Endothelial cell of umbilical vein (primary cell): ENCODE measurements around the gene FAM227B. TPM values are rescaled to one million over a fixed set of nuclear protein-coding genes. Genes with fewer than 3 reads are reported as not detected.

Experiments
- BruUV-seq: library from RNA; stranded (reverse); fragments of 400-500 nt; replicated peaks from 2 replicates; lab custom pipeline; 2021; lab: Mats Ljungman, UMichigan
- CTCF ChIA-PET: fragments of 300-600, 350-600 bp; sonication (Branson Sonifier 250); formaldehyde crosslinking; loops from one replicate; lab custom pipeline; 2021; ENCODE audit warnings: antibody characterized with exemption, inconsistent platforms; lab: Charles Lee
- POLR2A ChIA-PET: fragments of 300-600, 350-600 bp; sonication (Branson Sonifier 250); formaldehyde crosslinking; loops from one replicate; lab custom pipeline; 2021; ENCODE audit warnings: antibody characterized with exemption, inconsistent platforms; lab: Charles Lee
- DNase-seq: peaks from one replicate; pipeline ENCODE4 v3.0.0-alpha.2; 2011; ENCODE audit warnings: low read depth, low spot score
- FAIRE-seq: peaks from 2 replicates; lab custom pipeline; 2011; peaks lifted over from hg19 to GRCh38; lab: Jason Lieb, UNC
- H2AFZ ChIP-seq: 2 replicates; pipeline ENCODE4 v1.6.0; 2012; ENCODE audit warnings: low read depth, low read length, control low read depth, inconsistent platforms
- H3K27ac ChIP-seq: 2 replicates; pipeline ENCODE4 v1.5.1; 2011; ENCODE audit warnings: low read depth, mild to moderate bottlenecking, control low read depth, low read length, moderate library complexity; ENCODE audit not compliant: insufficient read depth
- H3K27me3 ChIP-seq, 2 experiments: 2 replicates each; pipeline versions ENCODE4 v1.6.0 to v1.6.1; 2011; ENCODE audit warnings: low read length in 2 of 2, mixed read lengths in 1 of 2; ENCODE audit not compliant: control insufficient read depth in 2 of 2, insufficient read depth in 2 of 2
- H3K36me3 ChIP-seq, 2 experiments: 2 replicates in 1 of 2; 3 replicates in 1 of 2; pipeline ENCODE4 v1.5.1; 2011; ENCODE audit warnings: low read length in 2 of 2, mild to moderate bottlenecking in 1 of 2, moderate library complexity in 1 of 2; ENCODE audit not compliant: control insufficient read depth in 2 of 2, insufficient read depth in 2 of 2; ENCODE audit errors: extremely low read depth in 1 of 2
- H3K4me1 ChIP-seq: 3 replicates; pipeline ENCODE4 v1.5.1; 2011; ENCODE audit warnings: mild to moderate bottlenecking, low read length; ENCODE audit not compliant: control insufficient read depth, insufficient read depth; ENCODE audit errors: extremely low read depth
- H3K4me2 ChIP-seq: 2 replicates; pipeline ENCODE4 v1.6.1; 2011; ENCODE audit warnings: low read length, control low read depth, mixed read lengths; ENCODE audit not compliant: insufficient read depth
- H3K4me3 ChIP-seq, 3 experiments: fragments of 200-600 bp in 1 of 3; sonication (generic), shearing (Covaris generic) in 1 of 3; replicated peaks in 1 of 3; 2 replicates each; pipeline ENCODE4 v1.5.1; 2011 to 2016; ENCODE audit warnings: control low read depth in 3 of 3, low read length in 3 of 3, mild to moderate bottlenecking in 2 of 3, inconsistent platforms in 1 of 3, low read depth in 1 of 3, moderate library complexity in 1 of 3; ENCODE audit not compliant: insufficient read depth in 1 of 3
- H3K79me2 ChIP-seq: 2 replicates; pipeline ENCODE4 v1.6.0; 2012; ENCODE audit warnings: low read length, inconsistent platforms; ENCODE audit not compliant: control insufficient read depth, insufficient read depth
- H3K9ac ChIP-seq: replicated peaks from 2 replicates; pipeline ENCODE3; 2011; ENCODE audit warnings: low read length, control low read depth; ENCODE audit not compliant: insufficient read depth; ENCODE audit errors: extremely low read depth
- H3K9me1 ChIP-seq: replicated peaks from 3 replicates; pipeline ENCODE4 v1.6.0; 2011; ENCODE audit warnings: mild to moderate bottlenecking, low read length; ENCODE audit not compliant: control insufficient read depth, insufficient read depth; ENCODE audit errors: extremely low read depth
- H3K9me3 ChIP-seq: replicated peaks from 2 replicates; pipeline ENCODE4 v1.5.1; 2012; ENCODE audit warnings: low read length, inconsistent platforms; ENCODE audit not compliant: control insufficient read depth, insufficient read depth
- H4K20me1 ChIP-seq: replicated peaks from 2 replicates; pipeline ENCODE3; 2011; ENCODE audit warnings: mild to moderate bottlenecking, low read length; ENCODE audit not compliant: control insufficient read depth, insufficient read depth; ENCODE audit errors: extremely low read depth
- EZH2 ChIP-seq: IDR thresholded peaks from 2 replicates; pipeline ENCODE4 v1.6.1; 2012; ENCODE audit warnings: borderline replicate concordance, low read depth, mild to moderate bottlenecking, moderate library complexity, low read length, inconsistent platforms; ENCODE audit not compliant: severe bottlenecking
- FOS ChIP-seq: IDR thresholded peaks from 2 replicates; pipeline ENCODE4 v1.6.1; 2011; ENCODE audit warnings: mild to moderate bottlenecking, low read length, moderate library complexity, borderline replicate concordance; ENCODE audit not compliant: insufficient read depth
- GATA2 ChIP-seq: IDR thresholded peaks from 2 replicates; pipeline ENCODE4 v1.7.0; 2011; ENCODE audit warnings: low read depth, mild to moderate bottlenecking, moderate library complexity, mixed read lengths, low read length; ENCODE audit not compliant: insufficient read length, insufficient read depth
- JUN ChIP-seq: IDR thresholded peaks from 2 replicates; pipeline ENCODE4 v1.6.1; 2011; ENCODE audit warnings: borderline replicate concordance, low read depth; ENCODE audit not compliant: insufficient read length, insufficient read depth
- MYC ChIP-seq: IDR thresholded peaks from one replicate; pipeline ENCODE4 v1.6.1; 2011; ENCODE audit warnings: mild to moderate bottlenecking, low read depth, low read length
- POLR2A ChIP-seq: IDR thresholded peaks from 2 replicates; pipeline ENCODE4 v1.6.1; 2012; ENCODE audit warnings: low read depth, mild to moderate bottlenecking, control low read depth, low read length
- POLR2AphosphoS5 ChIP-seq: IDR thresholded peaks from 2 replicates; pipeline ENCODE4 v1.6.1; 2012; ENCODE audit warnings: low read depth, mild to moderate bottlenecking, control low read depth, low read length, moderate library complexity; ENCODE audit not compliant: insufficient read depth
- dilution Hi-C: fragments of 300-500 bp; cut with MboI; formaldehyde crosslinking; loops from one replicate; pipeline ENCODE4 v1.15.0; 2019; ENCODE audit warnings: low sequenced_read_pairs; ENCODE audit not compliant: extremely low pct_ligation_motif_present
- intact Hi-C: fragments of 100-400 bp; cut with micrococcal nuclease; formaldehyde crosslinking; loops from one replicate; pipeline ENCODE4 v1.10.0; 2022
- polyA plus RNA-seq, 4 experiments: library from polyadenylated mRNA; depleted of rRNA in 3 of 4; stranded (reverse) in 3 of 4; unstranded in 1 of 4; fragments of >200 nt; gene quantifications; 2 replicates each; pipeline versions ENCODE4 v1.2.1 to v1.2.3, GENCODE V29; 2011 to 2012; ENCODE audit warnings: missing spikeins in 1 of 4
- total RNA-seq: library from RNA; stranded (reverse); gene quantifications from 2 replicates; pipeline ENCODE4 v1.2.3, GENCODE V29; 2021
- TF ChIP-seq, protein P1 (sequence below): IDR thresholded peaks from 2 replicates; pipeline ENCODE4 v1.6.1; 2011; ENCODE audit not compliant: insufficient read depth, insufficient read length
- TF ChIP-seq, protein P2 (sequence below), 2 donors: IDR thresholded peaks; 1 replicate in 1 of 2; 2 replicates in 1 of 2; pipeline ENCODE4 v1.5.1; 2011; ENCODE audit warnings: low read length in 2 of 2, mild to moderate bottlenecking in 2 of 2, moderate library complexity in 2 of 2, control low read depth in 1 of 2, inconsistent platforms in 1 of 2, low read depth in 1 of 2; ENCODE audit not compliant: insufficient read depth in 1 of 2; ENCODE audit errors: extremely low read depth in 1 of 2

The FAM227B gene
- total and polyA plus RNA-seq, 2 donors (not counting 3 experiments of a cell fraction or from before 2014, with no cell fraction given), result 1.5 to 1.8 TPM

GRCh38 chr15:49410641-49411040, 210.0 kb downstream of the FAM227B start:
- POLR2A ChIA-PET, result no interaction called here
- dilution Hi-C loops, result no loop called here

More at GRCh38 chr15:49410641-49411040, 210.0 kb downstream of the FAM227B start:
- Histone ChIP-seq H4K20me1 (no peaks in the 10 kb centered on the region), H3K9ac (no peak overlapping the region), H3K9me1 (no peaks in the 10 kb centered on the region), H3K27me3 (peaks cover 0 to 3% of the 10 kb centered on the region in 2 experiments), H3K79me2 (no peaks in the 10 kb centered on the region), H3K4me2 (no peak overlapping the region), H3K9me3 (no peaks in the 10 kb centered on the region), H3K4me1 (peaks cover under 1% of the 10 kb centered on the region), H3K27ac (no peak overlapping the region), H2AFZ (no peak overlapping the region), H3K36me3 (no peaks in the 10 kb centered on the region), H3K4me3 (no peak overlapping the region)
- no peak for DNase-seq
- CTCF ChIA-PET, result interaction anchor here (0.6 to 3.3 kb wide), 2 partner anchors 11 to 42 kb away, joined by 3 to 24 read pairs; partner anchors contain the start of gene FGF7
- intact Hi-C loops, result no loop called here
- TF ChIP-seq MYC, result no peak
- TF ChIP-seq FOS, result no peak
- TF ChIP-seq POLR2A, result no peak
- no peak for TF ChIP-seq POLR2AphosphoS5
- no peak for TF ChIP-seq EZH2
- TF ChIP-seq JUN, result no peak
- TF ChIP-seq GATA2, result no peak
- TF ChIP-seq, protein P1, sequence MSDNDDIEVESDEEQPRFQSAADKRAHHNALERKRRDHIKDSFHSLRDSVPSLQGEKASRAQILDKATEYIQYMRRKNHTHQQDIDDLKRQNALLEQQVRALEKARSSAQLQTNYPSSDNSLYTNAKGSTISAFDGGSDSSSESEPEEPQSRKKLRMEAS, result no peak
- TF ChIP-seq, protein P2, sequence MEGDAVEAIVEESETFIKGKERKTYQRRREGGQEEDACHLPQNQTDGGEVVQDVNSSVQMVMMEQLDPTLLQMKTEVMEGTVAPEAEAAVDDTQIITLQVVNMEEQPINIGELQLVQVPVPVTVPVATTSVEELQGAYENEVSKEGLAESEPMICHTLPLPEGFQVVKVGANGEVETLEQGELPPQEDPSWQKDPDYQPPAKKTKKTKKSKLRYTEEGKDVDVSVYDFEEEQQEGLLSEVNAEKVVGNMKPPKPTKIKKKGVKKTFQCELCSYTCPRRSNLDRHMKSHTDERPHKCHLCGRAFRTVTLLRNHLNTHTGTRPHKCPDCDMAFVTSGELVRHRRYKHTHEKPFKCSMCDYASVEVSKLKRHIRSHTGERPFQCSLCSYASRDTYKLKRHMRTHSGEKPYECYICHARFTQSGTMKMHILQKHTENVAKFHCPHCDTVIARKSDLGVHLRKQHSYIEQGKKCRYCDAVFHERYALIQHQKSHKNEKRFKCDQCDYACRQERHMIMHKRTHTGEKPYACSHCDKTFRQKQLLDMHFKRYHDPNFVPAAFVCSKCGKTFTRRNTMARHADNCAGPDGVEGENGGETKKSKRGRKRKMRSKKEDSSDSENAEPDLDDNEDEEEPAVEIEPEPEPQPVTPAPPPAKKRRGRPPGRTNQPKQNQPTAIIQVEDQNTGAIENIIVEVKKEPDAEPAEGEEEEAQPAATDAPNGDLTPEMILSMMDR (IDR thresholded peaks at IDR 0.05; ENCODE audit: extremely low read depth in 1 of 2, insufficient read depth in 1 of 2, low read depth in 1 of 2, low read length in 2 of 2), result no peak
- no TSS peak for BruUV-seq
- no peak for FAIRE-seq
